Sigmoid colon (tissue), 4 donors: Measurements from ENCODE around the gene GLB1L3.

Source experiments
- CTCF ChIP-seq, 4 experiments: fragments of 450-650 bp in 3 of 4; fragments of 200-600 bp in 1 of 4; IDR thresholded peaks; one replicate each; pipeline ENCODE4 v1.5.1; 2016 to 2019; ENCODE audit warnings: antibody characterized with exemption in 4 of 4, mild to moderate bottlenecking in 3 of 4, moderate library complexity in 2 of 4
- POLR2A ChIP-seq, 2 donors: fragments of 450-650 bp; IDR thresholded peaks; one replicate each; pipeline ENCODE4 v1.6.1; 2016; ENCODE audit warnings: antibody characterized with exemption in 2 of 2, mild to moderate bottlenecking in 2 of 2, moderate library complexity in 2 of 2
- POLR2AphosphoS5 ChIP-seq, 4 donors: sonication (generic); formaldehyde crosslinking; IDR thresholded peaks; one replicate each; pipeline ENCODE4 v1.6.1; 2017; ENCODE audit warnings: antibody characterized with exemption in 4 of 4

DNA sequence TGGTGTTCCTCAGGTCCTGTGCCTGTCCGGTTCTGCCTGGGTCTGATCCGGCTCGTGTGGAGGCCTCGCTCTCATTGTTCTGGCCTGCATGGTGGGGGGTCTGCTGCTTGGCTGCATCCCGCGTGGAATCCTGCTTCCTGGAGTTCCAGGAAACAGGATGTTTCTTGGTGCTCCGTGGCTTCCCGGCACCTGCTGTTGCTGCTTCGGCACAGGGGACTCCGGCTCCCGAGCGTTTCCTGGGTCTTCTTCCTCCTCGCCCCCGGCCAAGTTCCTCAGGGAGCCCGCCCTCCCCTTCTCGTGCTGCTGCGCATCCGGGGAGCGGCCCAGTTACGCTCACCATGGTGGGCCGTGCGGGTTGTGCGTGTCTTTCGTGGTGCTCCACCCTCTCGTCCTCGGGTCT, 85.5 kb downstream of the GLB1L3 start:
- TF ChIP-seq POLR2A (IDR thresholded peaks at IDR 0.05): no peak
- TF ChIP-seq CTCF (IDR thresholded peaks at IDR 0.05): no peak
- no peak for TF ChIP-seq POLR2AphosphoS5 (IDR thresholded peaks at IDR 0.05)
